OCI-LY1 (cell line): ENCODE data around the gene NISCH.

ENCODE experiments used
- CTCF ChIP-seq: fragments of 200-600 bp; sonication (generic), shearing (Covaris generic); IDR thresholded peaks from 2 replicates; pipeline ENCODE4 v1.5.1; 2017; ENCODE audit warnings: mild to moderate bottlenecking, antibody characterized with exemption, low read length, moderate library complexity, mixed read lengths
- EZH2 ChIP-seq: fragments of 200-600 bp; sonication (generic), shearing (Covaris generic); IDR thresholded peaks from 2 replicates; pipeline ENCODE4 v1.8.0; 2017; ENCODE audit warnings: borderline replicate concordance, mixed run types, mild to moderate bottlenecking, antibody characterized with exemption, low read length, moderate library complexity, mixed read lengths

- TF ChIP-seq CTCF (no peak), EZH2 (no peak)
Observed at GRCh38 chr3:52502001-52502400, 46.6 kb downstream of the NISCH start.
